Measurements from ENCODE around the gene ZC3H14. TPM values are rescaled to one million over a fixed set of nuclear protein-coding genes. Genes with fewer than 3 reads are reported as not detected.

ZC3H14 gene
- total and polyA plus RNA-seq, 7 donors, result 28.5 to 45.0 (median 37.1) TPM

DNA sequence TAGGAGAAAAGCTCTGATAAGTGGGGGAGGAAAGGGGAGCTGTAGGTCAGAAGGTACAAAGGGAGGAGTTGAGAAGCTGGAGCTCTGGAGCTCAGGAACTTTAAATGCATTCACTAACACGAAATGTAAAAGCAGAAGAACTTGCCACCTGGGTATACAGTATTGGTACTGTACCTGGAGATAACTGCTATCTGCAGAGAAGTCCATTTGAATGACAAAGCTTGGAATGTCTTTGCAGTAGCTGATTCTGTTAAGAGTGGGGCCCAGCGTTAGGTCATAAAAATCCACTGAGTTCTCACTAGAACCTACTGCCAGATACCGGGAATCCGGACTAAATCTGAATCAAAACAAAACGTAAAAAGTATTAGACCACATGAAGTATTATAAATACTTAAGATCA lies 55.6 kb downstream of the ZC3H14 start:
- Histone ChIP-seq H3K27me3 (ENCODE audit: insufficient read depth in 3 of 3, low read length in 2 of 3) (no peaks in the 10 kb centered on the region), H3K4me1 (peaks cover 6% of the 10 kb centered on the region), H3K36me3 (ENCODE audit: insufficient read depth in 1 of 2, low read depth in 1 of 2) (peaks cover 0 to 25% of the 10 kb centered on the region in 2 donors), H3K9me3 (no peaks in the 10 kb centered on the region), H3K4me3 (no peak overlapping the region), H3K27ac (no peak overlapping the region)
- ATAC-seq (no peak), DNase-seq (no peak)
- intact Hi-C loops (cut with DNase I), result no loop called here
- whole genome bisulfite sequencing, 3 donors, result 76 to 81% (median 81%) methylated on average over 5 of the region's 5 CpGs
- TF ChIP-seq, protein P1, sequence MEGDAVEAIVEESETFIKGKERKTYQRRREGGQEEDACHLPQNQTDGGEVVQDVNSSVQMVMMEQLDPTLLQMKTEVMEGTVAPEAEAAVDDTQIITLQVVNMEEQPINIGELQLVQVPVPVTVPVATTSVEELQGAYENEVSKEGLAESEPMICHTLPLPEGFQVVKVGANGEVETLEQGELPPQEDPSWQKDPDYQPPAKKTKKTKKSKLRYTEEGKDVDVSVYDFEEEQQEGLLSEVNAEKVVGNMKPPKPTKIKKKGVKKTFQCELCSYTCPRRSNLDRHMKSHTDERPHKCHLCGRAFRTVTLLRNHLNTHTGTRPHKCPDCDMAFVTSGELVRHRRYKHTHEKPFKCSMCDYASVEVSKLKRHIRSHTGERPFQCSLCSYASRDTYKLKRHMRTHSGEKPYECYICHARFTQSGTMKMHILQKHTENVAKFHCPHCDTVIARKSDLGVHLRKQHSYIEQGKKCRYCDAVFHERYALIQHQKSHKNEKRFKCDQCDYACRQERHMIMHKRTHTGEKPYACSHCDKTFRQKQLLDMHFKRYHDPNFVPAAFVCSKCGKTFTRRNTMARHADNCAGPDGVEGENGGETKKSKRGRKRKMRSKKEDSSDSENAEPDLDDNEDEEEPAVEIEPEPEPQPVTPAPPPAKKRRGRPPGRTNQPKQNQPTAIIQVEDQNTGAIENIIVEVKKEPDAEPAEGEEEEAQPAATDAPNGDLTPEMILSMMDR (IDR thresholded peaks at IDR 0.05), result no peak

DNA sequence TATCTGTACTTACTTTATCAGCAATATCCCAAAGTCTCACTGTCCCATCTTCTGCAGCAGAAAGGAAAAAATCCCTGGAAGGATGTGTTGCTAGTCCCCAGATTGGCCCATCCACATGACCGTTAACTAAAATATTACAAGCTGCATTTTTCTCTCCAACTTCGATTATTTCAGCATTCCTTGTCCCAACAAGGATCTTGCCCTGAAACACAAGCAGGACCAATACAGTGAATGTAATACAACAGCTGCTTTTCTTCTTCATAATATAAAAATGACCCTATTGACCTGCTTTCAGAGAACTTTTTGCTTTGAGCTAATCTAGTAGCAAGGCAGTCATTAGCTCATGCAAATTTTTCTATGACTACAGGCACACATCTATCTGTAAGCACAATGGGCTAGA lies 58.3 kb downstream of the ZC3H14 start:
- TF ChIP-seq, protein P1 (IDR thresholded peaks at IDR 0.05), result no peak
- no peaks in the 10 kb centered on the region for H3K9me3 ChIP-seq
- peaks cover 0 to 12% of the 10 kb centered on the region in 2 donors for H3K36me3 ChIP-seq (ENCODE audit: insufficient read depth in 1 of 2, low read depth in 1 of 2)
- ATAC-seq, result no peak
- no peak overlapping the region for H3K27ac ChIP-seq
- no peaks in the 10 kb centered on the region for H3K4me1 ChIP-seq
- no peak overlapping the region for H3K4me3 ChIP-seq
- intact Hi-C loops (cut with DNase I), result no loop called here
- no peaks in the 10 kb centered on the region for H3K27me3 ChIP-seq (ENCODE audit: insufficient read depth in 3 of 3, low read length in 2 of 3)
- WGBS, 3 donors, result 20 to 40% (median 28%) methylated on average over 2 of the region's 2 CpGs
- no peak for DNase-seq

GRCh38 chr14:88625671-88626070 lies 62.8 kb downstream of the ZC3H14 start:
- DNase-seq, result no peak
- no peak overlapping the region for H3K27ac ChIP-seq
- H3K9me3 ChIP-seq, result no peaks in the 10 kb centered on the region
- TF ChIP-seq, protein P1 (IDR thresholded peaks at IDR 0.05), result no peak
- ATAC-seq, result no peak
- H3K4me3 ChIP-seq, result no peak overlapping the region
- peaks cover 0 to 5% of the 10 kb centered on the region in 2 donors for H3K36me3 ChIP-seq (ENCODE audit: insufficient read depth in 1 of 2, low read depth in 1 of 2)
- intact Hi-C loops (cut with DNase I), result no loop called here
- WGBS, 3 donors, result 92 to 94% (median 93%) methylated on average over 3 of the region's 3 CpGs
- H3K4me1 ChIP-seq, result no peaks in the 10 kb centered on the region
- H3K27me3 ChIP-seq (ENCODE audit: insufficient read depth in 3 of 3, low read length in 2 of 3), result no peaks in the 10 kb centered on the region

- H3K9me3 ChIP-seq, result no peaks in the 10 kb centered on the region
- H3K27ac ChIP-seq, result no peak overlapping the region
- ATAC-seq (no peak), DNase-seq (no peak)
- no peaks in the 10 kb centered on the region for H3K4me1 ChIP-seq
- intact Hi-C loops (cut with DNase I), result no loop called here
- TF ChIP-seq, protein P1 (IDR thresholded peaks at IDR 0.05), result no peak
- no peak overlapping the region for H3K4me3 ChIP-seq
- H3K27me3 ChIP-seq (ENCODE audit: insufficient read depth in 3 of 3, low read length in 2 of 3), result no peaks in the 10 kb centered on the region
- H3K36me3 ChIP-seq (ENCODE audit: insufficient read depth in 1 of 2, low read depth in 1 of 2), result peaks cover 0 to 5% of the 10 kb centered on the region in 2 donors
Measured at GRCh38 chr14:88628033-88628432, 65.2 kb downstream of the ZC3H14 start.

- TF ChIP-seq, protein P1 (IDR thresholded peaks at IDR 0.05), result no peak
- Histone ChIP-seq H3K4me1 (no peaks in the 10 kb centered on the region), H3K9me3 (no peaks in the 10 kb centered on the region), H3K27ac (no peak overlapping the region), H3K4me3 (no peak overlapping the region), H3K27me3 (ENCODE audit: insufficient read depth in 3 of 3, low read length in 2 of 3) (no peaks in the 10 kb centered on the region), H3K36me3 (ENCODE audit: insufficient read depth in 1 of 2, low read depth in 1 of 2) (peaks cover 0 to 5% of the 10 kb centered on the region in 2 donors)
- DNase-seq, result no peak
- intact Hi-C loops (cut with DNase I), result no loop called here
- no peak for ATAC-seq
Measured at GRCh38 chr14:88628462-88628861, 65.6 kb downstream of the ZC3H14 start.

Measured in psoas muscle (tissue), 8 donors.